HL-60 (cell line): Measurements from ENCODE around the gene PMVK.

Experiments
- CTCF ChIP-seq: IDR thresholded peaks from one replicate; pipeline ENCODE4 v1.5.1; 2011; ENCODE audit warnings: low read length, control low read depth, inconsistent platforms; ENCODE audit not compliant: insufficient read depth
- TF ChIP-seq, protein P1 (sequence below): IDR thresholded peaks from 2 replicates; pipeline ENCODE4 v1.6.1; 2012; ENCODE audit warnings: low read depth; ENCODE audit not compliant: insufficient replicate concordance

DNA sequence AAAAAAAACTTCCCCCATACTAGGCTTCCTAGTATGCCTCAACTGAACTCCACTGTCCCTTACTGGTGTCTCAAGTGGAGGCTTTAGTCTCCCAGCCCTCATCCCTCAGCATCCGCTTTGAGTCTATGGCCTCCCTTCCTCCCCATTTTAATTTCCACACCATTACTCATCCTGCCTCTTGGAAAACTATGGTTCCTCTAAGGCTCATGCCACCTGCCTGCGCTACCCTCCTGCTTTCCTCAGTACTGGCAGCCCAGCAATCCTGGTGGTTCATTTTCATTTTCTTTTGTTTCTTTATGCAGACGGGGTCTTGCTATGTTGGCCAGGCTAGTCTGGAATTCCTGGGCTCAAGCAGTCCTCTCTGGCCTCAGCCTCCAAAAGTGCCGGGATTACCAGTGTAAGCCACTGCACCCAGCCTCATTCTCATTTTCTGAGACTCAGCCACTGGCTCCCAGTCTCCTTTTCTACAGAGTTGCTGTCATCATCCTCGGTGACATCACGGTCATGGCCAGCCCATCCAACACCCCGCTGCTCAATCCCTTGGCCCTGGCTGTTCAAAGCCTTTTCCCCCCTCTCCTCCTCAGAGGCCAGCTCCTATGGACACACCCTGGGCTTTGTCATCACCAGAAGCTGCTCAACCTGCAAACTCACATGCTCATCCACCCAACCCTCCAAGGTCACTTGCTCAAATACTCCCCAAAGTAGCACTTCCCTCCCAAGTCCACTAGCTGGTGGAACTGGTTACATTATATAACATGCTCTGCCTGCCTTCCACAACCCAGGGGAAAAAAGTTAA, 2.3 kb upstream of the PMVK start:
- TF ChIP-seq CTCF: no peak
- TF ChIP-seq, protein P1, sequence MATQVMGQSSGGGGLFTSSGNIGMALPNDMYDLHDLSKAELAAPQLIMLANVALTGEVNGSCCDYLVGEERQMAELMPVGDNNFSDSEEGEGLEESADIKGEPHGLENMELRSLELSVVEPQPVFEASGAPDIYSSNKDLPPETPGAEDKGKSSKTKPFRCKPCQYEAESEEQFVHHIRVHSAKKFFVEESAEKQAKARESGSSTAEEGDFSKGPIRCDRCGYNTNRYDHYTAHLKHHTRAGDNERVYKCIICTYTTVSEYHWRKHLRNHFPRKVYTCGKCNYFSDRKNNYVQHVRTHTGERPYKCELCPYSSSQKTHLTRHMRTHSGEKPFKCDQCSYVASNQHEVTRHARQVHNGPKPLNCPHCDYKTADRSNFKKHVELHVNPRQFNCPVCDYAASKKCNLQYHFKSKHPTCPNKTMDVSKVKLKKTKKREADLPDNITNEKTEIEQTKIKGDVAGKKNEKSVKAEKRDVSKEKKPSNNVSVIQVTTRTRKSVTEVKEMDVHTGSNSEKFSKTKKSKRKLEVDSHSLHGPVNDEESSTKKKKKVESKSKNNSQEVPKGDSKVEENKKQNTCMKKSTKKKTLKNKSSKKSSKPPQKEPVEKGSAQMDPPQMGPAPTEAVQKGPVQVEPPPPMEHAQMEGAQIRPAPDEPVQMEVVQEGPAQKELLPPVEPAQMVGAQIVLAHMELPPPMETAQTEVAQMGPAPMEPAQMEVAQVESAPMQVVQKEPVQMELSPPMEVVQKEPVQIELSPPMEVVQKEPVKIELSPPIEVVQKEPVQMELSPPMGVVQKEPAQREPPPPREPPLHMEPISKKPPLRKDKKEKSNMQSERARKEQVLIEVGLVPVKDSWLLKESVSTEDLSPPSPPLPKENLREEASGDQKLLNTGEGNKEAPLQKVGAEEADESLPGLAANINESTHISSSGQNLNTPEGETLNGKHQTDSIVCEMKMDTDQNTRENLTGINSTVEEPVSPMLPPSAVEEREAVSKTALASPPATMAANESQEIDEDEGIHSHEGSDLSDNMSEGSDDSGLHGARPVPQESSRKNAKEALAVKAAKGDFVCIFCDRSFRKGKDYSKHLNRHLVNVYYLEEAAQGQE: no peak
